ENCODE measurements around the gene KCTD1.

KCTD1 gene

DNA sequence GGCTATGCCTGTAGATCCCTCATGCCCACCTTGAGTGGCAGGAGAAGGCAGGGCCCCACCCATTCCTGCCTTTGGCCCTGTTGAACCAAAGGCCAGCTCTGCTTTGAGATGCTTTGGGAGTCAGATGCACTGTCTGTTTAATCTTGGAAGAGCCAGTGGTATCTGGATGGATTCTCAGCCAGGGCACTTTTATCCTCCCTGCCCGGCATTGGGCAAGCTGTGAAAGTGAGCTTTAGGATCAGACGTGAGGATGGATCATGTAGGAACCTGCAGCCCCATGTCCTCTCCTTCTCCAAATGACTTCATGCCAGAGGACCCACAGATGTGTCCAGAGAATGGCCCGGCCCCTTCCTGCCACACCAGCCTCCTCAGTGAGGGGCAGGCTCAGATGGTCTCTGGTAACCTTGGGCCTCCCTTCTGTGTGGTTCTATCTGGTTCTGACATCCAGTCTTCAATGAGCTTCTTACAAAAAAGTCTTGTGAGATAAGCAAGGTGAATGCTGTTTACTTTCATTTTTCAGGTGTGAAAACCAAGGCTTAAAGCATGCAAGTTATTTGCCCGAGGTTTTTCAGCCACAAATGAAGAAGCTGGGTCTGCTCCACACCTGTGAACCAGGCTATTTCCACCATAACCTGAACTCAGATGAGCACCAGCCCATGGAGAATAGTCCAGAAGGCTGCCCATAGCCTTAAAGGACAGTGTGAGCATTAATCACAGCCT is 123.8 kb downstream of the KCTD1 start:
- DNase-seq = no peak

DNA sequence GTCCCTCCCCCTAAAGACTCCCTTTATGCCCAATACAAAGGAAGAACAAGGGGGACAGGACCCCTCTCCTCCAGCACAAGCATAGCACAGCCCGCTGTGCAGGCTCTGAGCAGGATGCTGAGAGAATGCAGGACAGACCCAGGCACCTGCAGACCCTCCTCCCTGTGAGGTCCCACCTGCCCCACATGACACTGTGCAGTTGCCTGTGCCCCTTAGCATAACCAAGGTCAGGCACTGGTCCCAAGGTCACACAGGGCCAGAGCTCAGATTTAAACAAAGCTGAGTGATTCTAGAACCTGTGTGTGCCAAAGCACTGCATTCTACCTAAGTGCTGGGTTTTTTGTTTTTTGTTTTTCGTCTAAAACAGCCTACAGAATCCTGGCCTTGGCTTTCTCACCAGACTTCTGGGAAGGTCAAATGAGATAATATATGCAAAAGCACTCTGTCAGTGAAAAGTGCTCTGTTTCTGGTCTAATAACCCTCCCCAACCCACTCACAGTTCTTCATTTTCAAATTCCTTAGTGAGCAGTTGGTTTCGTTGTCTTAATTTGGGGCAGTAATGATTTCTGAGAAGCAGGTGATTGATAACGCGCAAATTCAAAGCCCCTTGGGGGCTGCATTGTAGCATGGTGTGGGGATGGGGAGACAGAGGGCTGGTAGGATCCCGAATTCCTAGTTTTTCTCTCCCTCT is 125.7 kb downstream of the KCTD1 start:
- DNase-seq = no peak

DNA sequence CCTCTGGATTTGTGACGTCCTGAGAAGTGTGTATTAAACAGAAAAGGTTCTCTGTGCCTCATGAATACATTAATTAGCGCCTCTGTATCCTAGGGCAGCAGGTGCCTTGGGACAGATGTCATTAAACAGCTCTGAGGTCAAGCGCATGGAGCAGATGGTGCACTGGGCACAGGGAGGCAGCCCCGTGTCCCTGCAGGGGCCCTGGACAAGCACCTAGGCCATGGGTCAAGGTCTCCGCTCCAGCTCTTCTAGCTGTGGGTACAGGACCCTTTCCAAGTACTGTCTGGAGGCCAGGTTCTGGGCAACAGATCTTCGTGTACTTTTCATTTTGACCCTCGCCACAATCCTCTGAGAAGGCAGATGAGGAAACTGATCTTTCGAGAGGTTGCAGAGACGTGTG is 126.4 kb downstream of the KCTD1 start:
- DNase-seq = no peak

DNA sequence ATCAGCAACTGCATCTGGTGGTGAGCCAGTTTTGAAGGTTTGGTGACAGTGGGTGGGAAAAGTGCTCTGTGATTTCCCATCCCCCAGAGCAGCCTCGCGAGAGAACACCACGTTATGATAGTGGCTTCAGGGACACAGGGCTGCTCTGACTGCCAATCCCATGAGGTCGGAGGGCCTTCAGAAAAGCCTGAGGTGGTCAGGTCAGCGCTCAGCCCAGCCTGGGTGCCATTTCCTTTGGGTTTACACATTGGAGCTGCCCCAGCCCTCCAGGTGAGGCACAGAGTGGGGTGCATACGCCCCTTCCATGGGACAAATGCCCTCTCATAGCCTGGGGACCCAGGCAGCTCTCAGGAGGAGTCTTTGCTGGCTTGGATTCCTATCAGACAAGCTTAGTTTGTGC is 126.8 kb downstream of the KCTD1 start:
- no peak for DNase-seq

DNA sequence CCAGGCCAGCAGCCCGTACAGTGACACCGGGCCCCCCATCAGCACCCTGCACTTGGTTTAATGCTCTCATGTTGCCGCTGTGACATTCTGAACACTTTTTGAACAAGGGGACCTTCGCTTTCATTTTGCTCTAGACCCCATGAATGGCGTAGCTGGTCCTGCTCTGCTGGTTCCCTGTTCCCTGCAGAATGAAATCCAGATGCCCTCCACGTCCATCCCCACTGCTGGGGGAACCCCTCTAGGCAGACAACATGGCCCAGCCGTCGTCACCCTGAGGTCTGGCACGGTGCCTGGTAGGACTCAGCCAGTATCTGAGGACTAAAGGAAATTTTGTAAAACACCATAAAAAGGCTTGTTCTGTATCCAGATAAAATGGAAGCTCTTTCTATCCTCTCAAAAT is 128.6 kb downstream of the KCTD1 start:
- no peak for DNase-seq

DNA sequence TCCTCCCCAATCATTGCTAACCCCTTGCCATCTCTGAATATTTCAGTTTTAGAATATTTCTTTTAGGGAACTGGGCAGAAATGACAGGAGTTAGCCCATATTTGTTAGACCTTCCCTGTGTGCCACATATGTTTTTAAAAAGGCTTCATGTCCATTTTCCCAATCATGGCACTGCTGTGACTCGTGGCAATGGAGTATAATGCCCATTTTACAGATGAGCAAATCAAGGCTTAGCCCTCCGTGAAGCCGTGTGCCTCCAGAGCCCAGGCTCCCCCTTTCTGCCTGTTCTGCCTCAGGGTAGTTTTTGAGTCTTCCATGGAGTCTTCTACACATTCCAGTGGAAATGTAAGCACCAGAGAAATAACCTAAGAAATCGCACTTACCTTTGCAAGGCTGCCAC is 130.1 kb downstream of the KCTD1 start:
- DNase-seq = no peak

DNA sequence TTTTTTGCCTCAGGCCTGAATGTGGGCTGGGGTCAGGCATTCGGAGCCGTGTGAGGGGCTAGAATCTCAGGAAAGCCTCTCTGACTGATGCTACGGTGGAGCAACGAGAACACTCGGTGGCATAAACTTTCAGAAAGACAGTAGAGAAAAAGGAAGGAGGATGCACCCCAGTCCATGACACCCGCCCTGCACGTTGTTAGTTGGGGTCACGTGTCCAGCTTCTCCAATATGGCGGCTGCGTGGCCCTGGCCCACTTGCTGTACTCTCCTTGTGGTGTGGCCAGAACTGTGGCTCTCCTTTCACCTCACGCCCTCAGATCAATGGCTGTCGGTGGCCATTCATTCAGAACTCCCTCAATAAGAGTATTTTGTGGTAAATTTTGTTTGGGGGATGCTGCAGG is 131.2 kb downstream of the KCTD1 start:
- no peak for DNase-seq

DNA sequence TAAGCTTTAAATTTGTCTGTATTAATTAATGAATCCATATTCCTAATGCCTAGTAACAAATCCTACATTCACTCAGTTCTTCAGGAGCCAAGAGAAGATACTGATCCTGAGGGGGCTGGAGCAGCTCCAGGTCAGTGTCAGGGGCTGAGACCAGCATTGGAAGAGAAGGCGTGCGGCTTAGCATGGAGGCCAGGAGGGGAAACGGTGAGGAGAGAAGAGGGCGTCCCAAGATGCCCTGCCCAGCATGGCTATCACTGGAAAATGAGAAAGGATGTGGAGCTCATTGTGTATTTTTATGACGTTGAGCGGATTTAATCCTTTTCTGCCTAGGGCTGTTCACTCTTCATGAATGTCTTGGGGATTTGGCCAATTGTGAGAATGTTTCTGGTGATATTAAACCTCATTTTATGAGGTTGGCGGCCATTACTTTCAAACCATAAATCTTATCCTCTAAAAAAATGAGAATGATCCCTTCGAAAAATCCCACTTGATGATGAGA is 131.7 kb downstream of the KCTD1 start:
- DNase-seq = no peak

DNA sequence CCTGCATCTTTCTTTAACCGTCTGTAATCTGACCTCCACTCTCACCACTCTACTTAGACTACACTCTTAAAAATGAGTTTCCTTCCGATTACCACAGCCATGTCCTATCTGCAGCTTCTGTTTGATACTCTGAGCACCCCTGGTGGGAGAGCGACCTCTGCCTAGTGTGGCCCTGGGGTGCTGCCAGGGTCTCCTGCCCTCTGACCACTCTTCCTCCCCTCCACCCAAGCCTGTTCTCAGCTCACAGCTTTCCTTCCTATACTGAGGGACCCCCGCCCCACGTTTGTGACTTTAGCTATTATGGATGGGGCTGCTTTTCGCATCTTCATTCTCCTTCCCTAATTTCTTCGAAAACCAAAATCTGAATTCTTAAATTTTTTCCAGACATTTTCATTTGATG is 132.7 kb downstream of the KCTD1 start:
- no peak for DNase-seq

DNA sequence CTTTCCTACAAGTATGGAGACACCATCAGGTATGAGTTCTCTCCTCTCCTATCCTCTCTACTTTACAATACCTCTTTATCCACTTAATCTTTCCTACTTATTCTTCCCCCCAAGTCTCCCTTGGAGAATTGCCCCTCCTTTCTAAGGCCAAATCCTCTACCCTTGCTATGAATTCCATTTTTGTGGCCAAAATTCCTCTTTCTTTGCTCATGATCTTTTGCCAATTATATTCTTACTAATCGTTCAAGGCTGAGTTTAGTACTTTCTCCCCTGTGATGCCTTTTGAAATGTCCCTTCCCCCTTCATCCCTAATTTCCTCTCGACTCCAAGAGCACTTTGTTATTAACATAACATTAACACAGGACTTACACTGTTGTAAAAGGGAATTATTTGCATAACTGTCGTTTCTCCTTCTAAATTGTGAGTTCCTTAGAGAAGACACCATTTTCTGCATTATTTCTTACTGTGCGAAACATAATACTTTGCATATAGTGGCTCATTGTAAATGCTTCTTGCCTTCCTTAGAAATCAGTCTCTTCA is 133.4 kb downstream of the KCTD1 start:
- DNase-seq = no peak

DNA sequence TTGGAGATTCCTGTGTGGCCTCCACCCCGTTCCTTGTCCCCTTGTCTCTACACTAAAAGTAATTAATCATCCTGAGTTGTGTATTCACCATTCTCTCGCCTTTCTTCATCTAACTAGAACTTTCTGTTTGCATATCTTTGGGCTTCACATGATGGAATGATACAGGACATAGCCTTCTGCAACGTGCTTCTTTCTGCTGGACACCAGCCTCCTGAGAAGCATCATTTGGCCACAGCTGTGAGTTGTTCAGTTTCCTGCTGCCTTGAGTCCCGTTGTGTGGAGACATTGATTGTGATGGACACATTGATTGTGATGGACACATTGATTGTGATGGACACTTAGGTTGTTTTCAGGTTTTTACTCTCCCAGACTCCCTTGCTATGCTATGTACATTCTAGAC is 139.3 kb downstream of the KCTD1 start:
- no peak for DNase-seq

DNA sequence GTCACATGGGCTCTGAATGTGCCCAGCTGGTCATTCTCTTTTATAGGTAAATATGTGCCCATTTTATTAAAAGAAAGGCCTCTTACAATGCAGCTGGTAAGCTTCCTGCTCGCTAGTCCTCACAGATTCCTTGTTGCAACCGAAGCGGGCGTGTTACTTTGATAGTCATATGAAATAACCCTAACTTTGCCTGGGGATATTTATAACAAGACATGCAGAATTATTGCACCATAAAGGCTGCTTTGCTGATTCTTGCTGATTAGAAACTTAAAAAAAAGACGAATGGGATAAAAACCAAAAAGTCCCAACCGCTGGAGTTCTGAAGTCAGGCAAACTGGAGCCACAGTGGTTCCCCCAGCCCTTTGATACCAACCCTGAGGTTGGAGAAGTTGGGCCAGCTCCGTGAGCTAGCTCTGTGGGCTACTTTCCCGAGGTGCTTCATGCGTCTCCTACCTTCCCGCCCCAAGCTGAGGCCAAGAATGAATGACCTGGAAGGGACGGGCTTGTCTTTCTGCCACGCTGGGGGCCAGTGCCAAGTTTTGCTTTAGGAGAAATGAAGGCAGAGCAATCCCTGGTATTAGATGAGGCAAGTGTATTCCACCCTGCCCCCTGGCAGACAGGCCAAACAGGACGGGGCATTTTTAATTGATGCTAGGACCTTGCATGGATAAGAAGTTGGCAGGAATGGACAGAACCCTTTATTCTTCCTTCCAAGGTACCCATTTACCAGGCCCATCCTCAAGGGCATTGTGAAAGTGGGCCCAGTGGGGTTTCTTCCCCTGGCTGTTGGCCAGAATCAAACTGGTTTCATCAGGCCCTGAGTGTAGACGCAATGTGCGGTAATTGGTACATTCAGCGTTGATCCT is 140.4 kb downstream of the KCTD1 start:
- no peak for DNase-seq

DNA sequence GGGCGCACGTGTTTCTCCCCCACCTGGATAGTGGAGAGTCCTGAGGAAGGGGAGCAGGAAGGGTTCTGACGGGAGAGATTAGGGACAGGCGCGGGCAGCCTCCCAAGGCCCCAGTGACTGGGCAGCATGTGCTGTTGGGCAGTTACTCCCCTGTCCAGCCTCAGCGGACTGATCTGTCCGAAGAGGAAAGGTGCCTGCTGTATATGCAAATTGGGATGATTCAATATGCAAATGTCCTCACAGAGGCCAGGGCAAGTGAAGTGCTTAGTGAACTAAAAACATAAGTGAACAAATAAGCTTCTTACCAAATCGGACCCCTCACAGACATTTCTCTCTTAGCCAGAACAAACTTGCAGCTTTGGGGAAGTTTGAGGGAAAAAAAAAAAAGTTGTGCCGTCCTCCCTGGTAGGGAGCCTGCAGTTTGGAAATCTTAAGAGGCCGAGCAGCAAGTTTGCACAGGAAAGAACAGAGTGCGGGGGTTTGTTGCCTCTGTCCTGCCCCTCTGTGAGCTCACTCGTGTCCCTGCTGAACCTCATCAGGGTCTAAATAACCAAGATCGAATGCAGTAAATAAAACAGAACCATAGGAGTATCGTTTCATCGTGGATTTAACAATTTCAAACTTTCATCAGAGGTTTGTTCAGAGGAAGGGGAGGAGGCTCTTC is 141.4 kb downstream of the KCTD1 start:
- no peak for DNase-seq

DNA sequence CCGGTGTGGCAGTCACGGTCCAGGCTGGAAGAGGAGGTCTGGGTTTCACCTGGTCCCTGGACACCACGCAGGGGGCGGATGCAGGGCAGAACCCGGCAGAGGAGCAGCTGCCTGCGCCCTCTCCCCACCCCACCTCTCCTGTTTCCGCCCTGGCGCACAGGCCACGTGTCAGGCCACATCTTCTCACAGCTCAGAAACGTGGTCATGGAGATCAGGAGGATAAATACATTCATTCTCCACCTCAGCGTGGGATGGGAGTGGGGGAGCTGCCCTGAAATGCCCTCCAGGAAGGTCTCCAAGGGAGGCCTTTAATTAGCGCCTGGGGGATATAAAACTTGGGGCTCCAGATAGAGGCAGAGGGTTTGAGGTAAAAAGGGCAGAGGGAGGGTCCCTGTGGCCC is 142.0 kb downstream of the KCTD1 start:
- DNase-seq = no peak

DNA sequence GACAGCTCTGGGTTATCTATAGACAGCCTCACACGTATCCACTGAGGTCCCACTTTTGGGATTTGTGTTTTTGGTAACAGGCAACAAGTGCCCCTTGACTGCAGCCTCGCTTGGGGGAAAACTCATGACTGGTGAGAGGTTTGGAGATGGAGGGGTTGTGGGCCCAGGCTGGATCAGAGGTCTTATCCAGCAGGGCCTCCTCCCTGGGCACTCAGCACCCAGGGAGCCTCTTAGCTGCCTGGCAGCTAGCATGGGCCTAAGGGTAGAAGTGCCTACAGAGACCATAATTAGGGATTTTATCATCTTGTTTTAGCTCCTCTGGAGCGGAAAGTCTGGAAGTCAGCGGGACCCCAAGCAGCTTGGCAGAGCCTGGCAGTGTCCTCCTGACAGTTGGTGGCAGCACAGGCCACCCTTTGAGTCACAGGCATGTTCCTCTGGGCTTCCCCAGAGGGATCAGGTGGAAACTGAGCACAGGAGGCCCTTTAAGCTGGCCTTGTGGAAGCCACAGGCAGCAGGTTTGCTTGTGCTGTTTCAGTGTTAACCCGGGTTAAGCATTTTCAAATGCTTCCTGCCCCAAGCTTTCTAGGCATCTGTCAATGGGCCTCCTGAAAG is 143.1 kb downstream of the KCTD1 start:
- no peak for DNase-seq

All from CD4-positive, alpha-beta T cell treated with Interleukin-17A for 4 hours (primary cell).